HG02763 (cell line): ENCODE measurements around the gene XG.
"Not testable (repeated sequence)": the region's sequence is repeated elsewhere in the genome, so short reads cannot be mapped to it uniquely, and the experiment has no call there.

Source experiments
- ATAC-seq: cut with Tn5 transposase; IDR thresholded peaks from one replicate; pipeline ENCODE4 v1.9.1; 2021; ENCODE audit warnings: mild to moderate bottlenecking, moderate library complexity; ENCODE audit not compliant: unreplicated experiment

XG gene

DNA sequence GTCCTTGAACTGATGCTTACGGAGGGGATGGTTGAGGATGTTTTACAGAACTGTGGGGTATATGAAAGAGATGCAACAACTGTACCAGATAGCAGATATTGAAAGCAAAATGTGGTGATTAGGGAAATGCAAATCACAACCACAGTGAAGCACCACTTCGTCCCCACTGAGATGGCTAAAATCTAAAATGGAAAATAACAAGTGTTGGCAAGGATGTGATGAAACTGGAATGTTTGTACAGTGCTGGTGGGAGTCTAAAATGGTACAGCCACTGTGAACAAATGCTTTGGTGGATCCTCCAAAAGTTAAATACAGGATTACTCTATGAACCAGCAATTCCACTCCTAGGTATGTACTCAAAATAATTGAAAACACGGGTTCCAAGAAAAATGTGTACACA is 22.9 kb downstream of the XG start:
- ATAC-seq, result no peak

DNA sequence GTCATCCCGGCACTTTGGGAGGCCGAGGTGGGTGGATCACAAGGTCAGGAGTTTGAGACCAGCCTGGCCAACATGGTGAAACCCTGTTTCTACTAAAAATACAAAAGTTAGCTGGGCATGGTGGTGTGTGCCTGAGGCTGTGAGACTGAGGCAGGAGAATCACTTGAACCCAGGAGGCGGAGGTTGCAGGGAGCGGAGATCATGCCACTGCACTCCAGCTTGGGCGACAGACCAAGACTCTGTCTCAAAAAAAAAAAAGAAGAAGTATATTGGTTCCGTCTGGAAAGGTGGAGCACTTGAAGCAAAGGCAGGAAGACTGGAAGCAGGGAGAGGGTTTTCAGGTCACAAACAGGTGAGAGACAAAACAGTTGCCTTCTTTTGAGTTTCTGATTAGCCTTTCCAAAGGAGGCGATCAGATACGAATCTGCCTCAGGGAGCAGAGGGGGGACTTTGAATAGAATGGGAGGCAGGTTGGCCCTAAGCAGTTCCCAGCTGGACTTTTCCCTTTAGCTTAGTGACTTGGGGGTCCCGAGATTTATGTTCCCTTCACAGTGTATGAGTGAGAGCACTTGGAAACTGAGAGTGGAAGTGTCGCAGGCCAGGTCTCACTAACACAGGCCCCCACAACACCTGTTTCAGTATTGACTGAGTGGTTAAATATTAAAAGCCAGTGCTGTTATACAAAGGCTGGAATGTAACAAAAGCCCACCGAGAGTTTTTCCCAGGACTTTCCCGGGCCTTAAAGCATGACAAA is 28.8 kb downstream of the XG start:
- ATAC-seq, result not testable (repeated sequence)

DNA sequence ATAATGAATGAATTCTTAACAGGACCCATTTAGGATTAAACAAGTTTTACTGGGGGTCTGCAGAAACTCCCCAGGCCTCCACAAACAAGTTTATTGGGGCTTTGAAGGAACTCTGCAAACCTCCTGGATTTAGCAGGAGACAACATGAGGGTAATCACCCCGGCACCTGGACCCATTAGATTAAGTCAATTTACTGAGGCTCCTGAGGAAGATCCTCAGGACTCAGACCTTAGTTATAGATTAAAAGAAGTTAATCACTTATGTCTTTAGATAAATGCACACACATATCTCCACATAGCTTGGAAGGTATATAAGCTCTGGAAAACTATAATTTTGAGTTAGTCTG is 29.4 kb downstream of the XG start:
- no peak for ATAC-seq

DNA sequence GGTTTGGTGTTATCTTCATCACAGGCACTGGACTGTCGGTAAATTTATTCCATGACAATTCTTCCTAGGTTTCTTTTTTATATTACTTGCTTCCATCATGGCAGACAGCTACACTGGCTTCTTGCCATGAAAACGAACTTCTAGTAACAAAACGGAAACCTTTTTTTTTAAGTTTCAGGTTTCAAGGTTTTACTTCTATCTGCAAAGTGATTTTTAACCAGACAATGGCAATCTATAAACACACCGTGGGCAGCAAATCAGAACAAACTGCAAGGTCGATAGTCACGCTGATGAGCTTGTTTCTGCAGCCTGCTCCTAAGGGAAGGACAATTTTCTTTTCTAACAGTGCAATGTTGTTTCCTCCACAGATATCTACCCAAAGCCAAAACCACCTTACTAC is 29.9 kb downstream of the XG start:
- ATAC-seq, result no peak

DNA sequence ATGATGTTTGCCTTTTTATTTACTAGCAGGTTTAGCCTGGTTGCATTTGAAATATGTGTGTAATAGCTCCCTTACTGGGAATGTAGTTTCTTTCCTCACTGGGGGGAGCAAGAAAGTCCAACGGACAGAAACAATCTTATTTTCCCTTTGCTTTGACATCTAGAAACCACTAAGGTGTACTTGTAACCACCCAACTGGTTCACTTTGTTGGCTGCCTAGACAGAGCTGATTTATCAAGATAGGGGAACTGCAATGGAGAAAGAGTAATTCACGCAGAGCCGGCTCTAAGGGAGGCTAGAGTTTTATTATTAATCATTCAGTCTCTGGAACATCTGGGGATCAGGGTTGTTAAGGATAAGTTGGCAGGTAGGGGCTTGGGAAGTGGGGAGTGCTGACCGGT is 30.3 kb downstream of the XG start:
- no peak for ATAC-seq

DNA sequence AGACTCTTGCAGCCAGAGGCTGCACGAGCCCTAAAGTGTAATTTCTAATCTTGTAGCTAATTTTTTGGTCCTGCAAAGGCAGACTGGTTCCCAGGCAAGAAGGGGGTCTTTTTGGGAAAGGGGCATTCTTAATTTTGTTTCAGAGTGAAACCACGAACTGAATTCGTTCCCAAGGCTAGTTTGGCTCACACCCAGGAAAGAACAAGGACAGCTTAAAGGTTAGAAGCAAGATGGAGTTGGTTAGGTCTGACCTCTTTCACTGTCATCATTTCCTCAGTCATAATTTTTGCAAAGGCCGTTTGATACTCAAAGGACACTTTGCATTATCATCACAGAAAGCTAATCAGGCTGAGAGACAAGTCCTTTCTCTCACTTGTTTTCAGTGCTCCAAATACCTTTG is 30.9 kb downstream of the XG start:
- ATAC-seq, result no peak

DNA sequence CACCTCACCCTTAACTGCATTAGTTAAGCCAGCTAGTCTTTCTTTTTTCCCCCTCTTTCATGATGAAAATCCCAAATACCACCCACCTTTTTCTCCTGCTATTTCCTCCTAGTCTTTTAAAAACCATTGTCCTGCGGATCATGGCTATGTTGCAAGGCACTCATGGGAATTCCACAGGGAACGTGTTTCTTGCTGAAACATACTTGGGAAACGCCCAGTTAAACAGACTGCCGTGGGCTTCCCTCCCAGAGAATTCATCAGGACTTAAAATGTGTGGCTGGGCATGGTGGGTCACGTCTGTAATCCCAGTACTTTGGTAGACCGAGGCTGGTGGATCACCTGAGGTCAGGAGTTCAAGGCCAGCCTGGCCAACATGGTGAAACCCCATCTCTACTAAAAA is 32.2 kb downstream of the XG start:
- ATAC-seq, result no peak

DNA sequence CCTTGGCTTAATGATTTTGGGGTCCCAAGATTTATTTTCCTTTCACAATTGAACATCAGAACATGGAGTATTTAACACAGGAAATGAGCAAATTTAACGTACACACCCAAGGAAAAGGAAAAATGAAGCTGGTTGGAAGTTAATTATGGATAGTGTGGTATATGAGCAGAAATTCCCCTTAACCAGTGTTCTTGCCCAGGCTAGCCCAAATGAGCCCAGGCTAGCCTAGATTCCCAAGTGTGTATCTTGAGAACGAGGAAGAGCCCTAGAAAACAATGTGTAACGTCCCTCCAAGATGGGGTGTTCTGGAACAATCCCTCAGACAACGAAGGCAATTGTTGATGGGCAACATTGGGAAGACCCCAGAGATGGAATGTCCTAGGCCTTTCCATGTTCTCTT is 33.7 kb downstream of the XG start:
- no peak for ATAC-seq

DNA sequence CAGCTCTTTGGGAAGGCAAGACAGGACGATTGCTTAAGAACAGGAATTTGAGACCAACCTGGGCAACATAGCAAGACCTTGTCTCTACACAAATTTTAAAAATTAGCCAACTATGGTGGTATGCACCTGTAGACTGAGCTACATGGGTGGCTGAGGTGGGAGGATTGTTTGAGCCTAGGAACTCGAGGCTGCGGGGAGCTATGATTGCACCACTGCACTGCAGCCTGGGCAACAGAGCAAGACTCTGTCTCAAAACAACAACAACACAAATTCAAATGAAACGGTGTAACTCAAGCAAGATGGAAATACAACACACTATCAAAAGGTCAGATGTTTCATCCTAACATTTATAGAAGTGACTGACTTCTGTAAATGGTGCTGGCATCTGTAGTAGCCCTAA is 37.1 kb downstream of the XG start:
- ATAC-seq, result no peak

DNA sequence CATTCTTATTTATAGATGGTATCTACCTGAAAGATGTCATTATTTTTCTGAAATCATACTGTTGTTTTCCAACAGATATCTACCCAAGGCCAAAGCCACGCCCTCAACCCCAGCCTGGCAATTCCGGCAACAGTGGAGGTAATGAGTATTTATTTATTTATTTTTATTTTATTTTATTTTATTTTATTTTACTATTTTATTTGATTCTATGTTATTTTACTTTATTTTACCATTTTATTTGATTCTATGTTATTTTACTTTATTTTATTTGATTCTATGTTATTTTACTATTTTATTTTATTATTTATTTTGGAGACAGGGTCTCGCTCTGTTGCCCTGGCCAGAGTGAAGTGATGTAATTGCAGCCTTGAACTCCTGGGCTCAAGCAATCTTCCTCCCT is 37.7 kb downstream of the XG start:
- no peak for ATAC-seq

DNA sequence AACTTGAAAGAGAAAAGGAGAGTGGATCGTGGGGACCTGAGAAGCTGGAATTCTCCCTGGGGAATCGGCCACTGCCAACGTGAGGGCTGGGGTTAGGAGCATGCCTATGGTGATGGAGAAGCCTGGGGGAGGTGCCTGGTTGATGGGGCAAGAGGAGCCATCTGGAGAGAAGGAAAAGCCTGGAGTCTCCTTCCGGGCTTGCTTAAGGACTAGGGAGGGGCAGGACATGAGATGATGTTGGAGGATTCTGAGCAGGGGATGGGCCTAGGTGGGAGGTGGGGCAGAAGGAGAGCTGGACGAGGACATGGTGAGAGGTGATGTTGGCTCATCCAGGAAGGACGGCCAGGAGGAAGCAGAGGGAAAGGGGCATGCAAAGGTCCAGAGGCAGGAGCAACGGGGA is 41.9 kb downstream of the XG start:
- no peak for ATAC-seq

DNA sequence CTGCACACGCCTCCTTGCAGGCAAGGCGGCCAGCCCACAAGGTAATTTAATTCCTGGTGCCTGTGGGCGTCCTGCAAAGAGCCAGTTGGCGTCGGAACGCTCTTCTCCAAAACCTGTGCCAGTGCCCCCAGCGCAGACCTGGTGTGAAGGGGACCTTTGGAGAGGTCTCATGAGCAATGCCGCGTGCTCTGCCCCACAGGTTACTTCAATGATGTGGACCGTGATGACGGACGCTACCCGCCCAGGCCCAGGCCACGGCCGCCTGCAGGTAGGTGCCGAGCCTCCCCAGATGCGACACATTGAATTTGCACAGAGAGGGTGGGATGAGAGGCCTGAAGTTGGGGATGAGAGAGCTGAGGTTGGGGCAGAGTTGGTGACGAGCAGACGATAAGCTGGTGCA is 42.5 kb downstream of the XG start:
- no peak for ATAC-seq

DNA sequence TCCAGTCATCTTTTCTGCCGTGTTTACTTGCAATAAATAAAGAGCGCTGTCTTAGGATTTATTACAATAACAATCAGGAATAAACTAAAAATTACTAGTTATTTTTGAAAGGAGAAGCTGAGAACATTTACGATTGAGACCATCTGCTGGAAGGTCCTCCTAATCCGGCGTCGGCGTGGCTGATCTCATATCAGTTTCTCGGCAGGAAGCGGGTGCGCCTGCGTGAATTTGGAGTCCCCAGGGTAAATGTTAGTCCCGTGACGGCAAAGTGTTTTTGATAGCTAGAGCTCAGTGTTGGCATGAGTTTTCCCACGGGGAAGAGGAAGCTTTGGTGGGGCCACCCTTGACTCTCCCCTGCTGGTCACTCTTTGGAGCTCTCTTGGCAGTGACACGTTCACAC is 45.0 kb downstream of the XG start:
- ATAC-seq, result not testable (repeated sequence)

DNA sequence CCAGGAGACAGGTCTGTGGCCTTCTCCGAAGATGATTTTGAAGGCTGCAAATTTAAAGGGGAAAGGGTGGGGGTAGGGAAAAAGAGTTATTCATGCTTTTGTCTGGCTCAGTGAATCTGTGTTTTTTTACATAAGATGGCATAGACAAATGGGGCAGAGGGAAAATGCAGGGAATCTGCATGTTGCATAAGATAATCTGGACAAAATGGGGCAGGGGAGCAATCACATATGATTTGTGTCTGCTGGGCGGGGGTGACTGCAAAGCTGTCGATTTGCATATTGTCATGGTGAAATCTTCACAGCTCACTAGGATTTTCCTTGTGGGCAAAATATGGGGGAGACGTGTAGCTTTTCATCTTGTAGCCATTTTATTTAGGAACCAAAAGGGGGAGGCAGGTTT is 47.5 kb downstream of the XG start:
- no peak for ATAC-seq

DNA sequence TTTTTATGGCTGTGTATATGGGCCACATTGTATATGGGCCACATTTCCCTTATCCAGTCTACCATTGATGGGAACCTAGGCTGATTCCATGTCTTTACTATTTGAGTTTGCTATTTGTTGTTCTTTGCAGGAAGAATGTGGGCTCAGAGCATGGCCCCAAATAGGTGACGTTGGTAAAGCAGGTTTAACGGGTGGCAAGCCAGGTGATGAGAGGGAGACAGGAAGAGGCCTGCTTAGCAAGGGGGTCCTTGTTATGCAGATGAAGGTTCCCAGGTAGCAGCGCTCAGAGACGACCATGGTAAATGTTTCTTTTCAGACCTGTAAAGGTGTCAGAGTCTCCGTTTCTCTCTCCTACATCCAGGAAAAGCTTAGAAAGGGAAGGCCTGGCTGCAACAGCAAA is 48.1 kb downstream of the XG start:
- ATAC-seq, result not testable (repeated sequence)

DNA sequence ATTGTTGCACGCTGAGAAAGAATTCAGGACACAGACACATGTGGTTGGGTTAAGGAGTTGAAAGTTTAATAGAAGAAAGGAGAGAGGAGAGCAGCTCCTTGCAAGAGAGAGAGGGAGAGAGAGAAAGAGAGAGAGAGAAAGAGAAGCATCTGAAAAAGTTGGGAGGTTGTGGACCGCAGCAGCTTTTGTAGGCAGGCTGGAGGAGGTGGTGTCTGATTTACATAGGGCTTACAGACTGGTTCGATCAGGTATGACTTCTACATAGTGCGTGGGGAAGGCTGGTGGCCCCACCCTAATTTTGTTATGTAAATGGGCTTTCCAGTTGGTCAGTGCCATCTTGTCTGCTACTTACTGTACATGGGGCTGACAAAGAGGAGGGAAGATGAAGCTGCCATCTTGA is 49.4 kb downstream of the XG start:
- no peak for ATAC-seq

DNA sequence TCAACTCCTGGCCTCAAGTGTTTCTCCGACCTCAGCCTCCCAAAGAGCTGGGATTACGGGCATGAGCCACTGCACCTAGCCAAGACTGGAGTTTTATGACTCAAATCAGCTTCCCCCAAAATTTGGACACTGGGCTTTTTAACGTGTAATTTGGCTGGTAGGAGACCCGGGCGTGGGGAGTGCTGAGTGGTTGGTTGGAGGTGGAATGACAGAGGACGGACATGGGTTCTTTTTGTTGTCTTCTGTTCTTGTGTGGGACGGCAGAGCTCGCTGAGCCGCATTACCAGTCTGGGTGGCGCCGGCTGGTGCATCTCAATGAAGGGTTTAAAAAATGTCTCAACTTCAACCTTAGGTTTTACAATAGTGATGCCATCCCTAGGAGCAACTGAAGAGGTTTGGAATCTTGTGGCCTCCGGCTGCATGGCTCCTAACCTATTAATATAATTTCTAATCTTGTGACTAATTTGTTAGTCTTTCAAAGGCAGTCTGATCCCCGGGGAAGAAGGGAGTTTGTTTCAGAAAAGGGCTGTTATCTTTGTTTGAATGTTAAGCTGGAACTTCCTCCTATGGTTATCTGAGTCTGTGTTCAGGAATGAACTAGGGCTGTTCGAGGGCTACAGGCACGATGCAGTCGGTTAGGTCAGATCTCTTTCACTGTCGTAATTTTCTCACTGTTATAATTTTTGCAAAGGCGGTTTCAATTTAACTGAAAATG is 50.7 kb downstream of the XG start:
- ATAC-seq, result not testable (repeated sequence)

DNA sequence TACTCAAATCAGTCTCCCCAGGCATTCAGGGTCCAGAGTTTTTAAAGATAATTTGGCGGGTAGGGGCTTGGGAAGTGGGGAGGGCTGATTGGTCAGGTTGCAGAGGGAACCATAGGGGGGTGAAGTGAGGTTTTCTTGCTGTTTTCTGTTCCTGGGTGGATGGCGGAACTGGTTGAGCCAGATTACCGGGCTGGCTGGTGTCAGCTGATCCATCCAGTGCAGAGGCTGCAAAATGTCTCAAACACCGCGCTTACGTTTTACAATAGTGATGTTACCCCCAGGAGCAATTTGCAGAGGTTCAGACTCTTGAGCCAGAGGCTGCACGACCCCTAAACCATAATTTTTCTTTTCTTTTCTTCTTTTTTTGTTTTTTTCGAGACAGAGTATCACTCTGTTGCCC is 51.6 kb downstream of the XG start:
- not testable (repeated sequence) for ATAC-seq

DNA sequence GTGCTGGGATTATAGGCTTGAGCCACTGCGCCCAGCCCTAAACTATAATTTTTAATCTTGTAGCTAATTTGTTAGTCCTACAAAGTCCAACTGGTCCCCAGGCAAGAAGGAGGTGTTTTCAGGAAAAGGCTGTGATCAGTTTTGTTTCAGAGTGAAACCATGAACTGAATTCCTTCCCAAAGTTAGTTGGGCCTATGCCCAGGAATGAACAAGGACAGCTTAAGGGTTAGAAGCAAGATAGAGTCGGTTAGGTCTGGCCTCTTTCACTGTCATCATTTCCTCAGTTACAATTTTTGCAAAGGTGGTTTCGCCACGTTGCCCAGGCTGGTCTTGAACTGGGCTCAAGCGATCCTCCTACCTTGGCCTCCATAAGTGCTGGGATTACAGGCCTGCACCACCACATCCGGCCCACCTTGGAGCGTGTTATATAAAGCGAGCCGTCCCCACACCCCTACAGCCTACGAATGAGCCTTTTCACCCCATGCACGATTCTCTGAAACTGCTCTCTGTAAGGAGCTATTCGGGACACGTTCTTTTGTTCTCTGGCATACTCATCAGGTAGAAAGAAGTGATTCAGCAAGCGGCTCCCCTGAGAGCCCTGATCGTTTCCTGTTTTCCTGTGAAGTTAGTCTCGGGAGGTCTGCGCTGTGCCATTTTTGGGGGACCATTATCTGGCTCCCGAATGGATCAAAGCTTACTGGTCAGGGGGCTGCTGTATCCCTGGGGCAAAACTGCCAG is 52.4 kb downstream of the XG start:
- ATAC-seq, result not testable (repeated sequence)

DNA sequence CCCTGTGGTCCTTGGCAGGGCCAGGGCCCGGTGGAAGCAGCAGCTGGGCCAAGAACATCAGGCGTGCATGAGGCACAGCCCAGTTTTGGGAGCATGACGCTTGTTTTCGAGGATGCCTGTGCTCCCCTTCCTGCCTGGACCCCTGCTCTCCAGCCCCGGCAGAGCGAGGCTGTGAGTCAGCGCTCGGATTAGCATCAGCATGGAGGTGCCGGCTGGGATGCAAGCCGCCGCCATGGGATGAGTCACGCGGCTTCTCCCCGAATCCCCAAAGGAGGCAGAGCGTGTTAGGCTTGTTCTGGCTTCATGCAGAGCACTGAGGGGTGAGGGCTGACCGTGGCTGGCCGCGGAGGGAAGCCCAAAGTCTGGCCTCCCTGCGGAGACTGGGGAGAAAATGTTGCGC is 53.0 kb downstream of the XG start:
- not testable (repeated sequence) for ATAC-seq

DNA sequence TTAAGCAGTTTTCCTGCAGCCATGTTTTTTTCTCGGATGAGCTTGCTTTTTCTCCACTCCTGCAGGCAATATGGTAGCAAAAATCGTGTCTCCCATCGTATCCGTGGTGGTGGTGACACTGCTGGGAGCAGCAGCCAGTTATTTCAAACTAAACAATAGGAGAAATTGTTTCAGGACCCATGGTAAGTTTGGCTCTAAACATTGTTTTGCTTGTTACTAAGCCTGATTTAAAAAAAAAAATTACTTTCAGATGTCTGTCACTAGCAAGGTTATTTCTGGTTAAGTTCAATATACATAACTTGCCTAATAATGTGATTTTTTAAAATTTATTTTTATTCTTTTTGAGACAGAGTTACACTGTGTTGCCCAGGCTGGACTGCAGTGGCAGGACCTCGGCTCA is 59.4 kb downstream of the XG start:
- no peak for ATAC-seq
